Ovary (tissue), 9 donors: ENCODE results near the gene WDR43. TPM values are rescaled to one million over a fixed set of nuclear protein-coding genes. Genes with fewer than 3 reads are reported as not detected.

Source experiments
- DNase-seq, 5 donors: peaks; one replicate each; pipeline ENCODE4 v3.0.0-alpha.2; 2019 to 2020
- H3K27ac ChIP-seq, 2 donors: fragments of 200-600 bp; one replicate each; pipeline versions ENCODE4 v1.5.1 to v1.8.0; 2019 to 2022
- H3K27me3 ChIP-seq: fragments of 200-600 bp; one replicate; pipeline ENCODE4 v1.8.0; 2022
- H3K36me3 ChIP-seq: fragments of 200-600 bp; sonication (generic); one replicate; pipeline ENCODE4 v1.5.1; 2019
- H3K4me1 ChIP-seq: one replicate; pipeline ENCODE4 v1.8.1; 2013; ENCODE audit warnings: mild to moderate bottlenecking, moderate library complexity; ENCODE audit not compliant: insufficient read depth
- H3K4me3 ChIP-seq: fragments of 200-600 bp; sonication (generic); one replicate; pipeline ENCODE4 v1.5.1; 2017
- H3K9me3 ChIP-seq, 2 donors: fragments of 200-600 bp in 1 of 2; sonication (generic) in 1 of 2; one replicate each; pipeline versions ENCODE4 v1.5.1 to v1.8.1; 2013 to 2019; ENCODE audit warnings: mild to moderate bottlenecking in 1 of 2, moderate library complexity in 1 of 2
- EP300 ChIP-seq: sonication (generic); formaldehyde crosslinking; IDR thresholded peaks from one replicate; pipeline ENCODE4 v1.6.1; 2017; ENCODE audit warnings: antibody characterized with exemption
- POLR2A ChIP-seq: fragments of 450-650 bp; IDR thresholded peaks from one replicate; pipeline ENCODE4 v1.6.1; 2017; ENCODE audit warnings: antibody characterized with exemption, mild to moderate bottlenecking, moderate library complexity
- WGBS, 3 donors: extraction: QIAGEN DNeasy Blood & Tissue Kit in 1 of 3; methylation state at CpG; one replicate each; pipeline versions ENCODE4 v1.1.5 to v1.1.7; 2013 to 2017; 5-methylcytosine and 5-hydroxymethylcytosine counted together
- intact Hi-C, 4 donors: fragments of 100-400 bp; cut with DNase I; formaldehyde crosslinking; loops; one replicate each; pipeline versions ENCODE4 v1.11.0 to v1.15.1; 2022 to 2023
- polyA plus RNA-seq, 2 donors: library from polyadenylated mRNA; stranded (reverse); fragments of 200-250 nt in 1 of 2; fragments of 350-450 nt in 1 of 2; fragmentation: Illumina TruSeq in 1 of 2; extraction: RNeasy Lipid Tissue Mini Kit (QIAGEN cat#74804) in 1 of 2; gene quantifications; one replicate each; pipeline ENCODE4 v1.2.3, GENCODE V29; 2013 to 2014
- total RNA-seq, 7 donors: library from RNA; depleted of rRNA in 2 of 7; stranded (reverse); fragments of >200 nt in 2 of 7; fragmentation: NEBNext Ultra II Directional in 3 of 7; extraction: Animal tissue kit (Norgen Biotek cat#: 25700) in 3 of 7; gene quantifications; one replicate each; pipeline versions ENCODE4 v1.1.0 to v1.2.4, GENCODE V29; 2016 to 2023
- TF ChIP-seq, protein P1 (sequence below), 3 donors: fragments of 450-650 bp in 2 of 3; fragments of 200-600 bp in 1 of 3; IDR thresholded peaks; one replicate each; pipeline versions ENCODE4 v1.5.1 to v1.8.0; 2016 to 2022; ENCODE audit warnings: antibody characterized with exemption in 3 of 3, mild to moderate bottlenecking in 1 of 3
- donor health status: DM: no; HTN: no; CAD: no; lungs with moderate emphysema.
- donor health status: DM: no; HTN: no; CAD: no.
- donor health status: Bipolar disorder and iron deficiency.
- donor health status: DM: yes; HTN: yes; CAD: no.
- donor health status: DM: no; HTN: no; CAD: no.
- donor health status: DM: yes; HTN: yes; CAD: no.

Gene WDR43
- total and polyA plus RNA-seq, 9 donors = 14.0 to 63.5 (median 43.5) TPM

DNA sequence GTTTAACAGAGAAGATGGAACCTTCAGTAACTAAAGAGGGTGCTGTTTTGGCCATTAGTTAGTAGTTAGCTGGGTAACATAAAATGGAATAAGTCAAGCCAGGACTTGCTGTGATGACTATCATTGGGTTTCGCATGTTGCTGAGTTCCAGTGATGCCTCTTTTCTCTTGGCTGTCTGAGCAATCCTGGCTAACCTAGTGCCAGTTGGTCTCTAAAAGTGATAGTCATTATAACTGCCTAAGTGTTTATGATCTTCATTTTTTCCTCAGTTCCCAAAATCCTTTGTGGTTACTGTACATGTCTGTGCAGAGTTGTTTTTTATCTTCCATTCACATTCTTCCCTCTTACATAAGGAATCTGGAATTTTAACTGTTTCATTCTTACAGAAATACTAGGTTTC lies 33.4 kb downstream of the WDR43 start:
- H3K9me3 ChIP-seq = no peaks in the 10 kb centered on the region
- DNase-seq = no peak
- H3K36me3 ChIP-seq = no peaks in the 10 kb centered on the region
- no peak for TF ChIP-seq EP300
- TF ChIP-seq, protein P1, sequence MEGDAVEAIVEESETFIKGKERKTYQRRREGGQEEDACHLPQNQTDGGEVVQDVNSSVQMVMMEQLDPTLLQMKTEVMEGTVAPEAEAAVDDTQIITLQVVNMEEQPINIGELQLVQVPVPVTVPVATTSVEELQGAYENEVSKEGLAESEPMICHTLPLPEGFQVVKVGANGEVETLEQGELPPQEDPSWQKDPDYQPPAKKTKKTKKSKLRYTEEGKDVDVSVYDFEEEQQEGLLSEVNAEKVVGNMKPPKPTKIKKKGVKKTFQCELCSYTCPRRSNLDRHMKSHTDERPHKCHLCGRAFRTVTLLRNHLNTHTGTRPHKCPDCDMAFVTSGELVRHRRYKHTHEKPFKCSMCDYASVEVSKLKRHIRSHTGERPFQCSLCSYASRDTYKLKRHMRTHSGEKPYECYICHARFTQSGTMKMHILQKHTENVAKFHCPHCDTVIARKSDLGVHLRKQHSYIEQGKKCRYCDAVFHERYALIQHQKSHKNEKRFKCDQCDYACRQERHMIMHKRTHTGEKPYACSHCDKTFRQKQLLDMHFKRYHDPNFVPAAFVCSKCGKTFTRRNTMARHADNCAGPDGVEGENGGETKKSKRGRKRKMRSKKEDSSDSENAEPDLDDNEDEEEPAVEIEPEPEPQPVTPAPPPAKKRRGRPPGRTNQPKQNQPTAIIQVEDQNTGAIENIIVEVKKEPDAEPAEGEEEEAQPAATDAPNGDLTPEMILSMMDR (IDR thresholded peaks at IDR 0.05) = no peak
- TF ChIP-seq POLR2A = no peak
- no peak overlapping the region for H3K27ac ChIP-seq
- no peaks in the 10 kb centered on the region for H3K27me3 ChIP-seq
- no peaks in the 10 kb centered on the region for H3K4me1 ChIP-seq
- no peak overlapping the region for H3K4me3 ChIP-seq
- 93 to 100% (median 97%) methylated on average over 1 of the region's 1 CpG for WGBS, 3 donors
- intact Hi-C loops = no loop called here

DNA sequence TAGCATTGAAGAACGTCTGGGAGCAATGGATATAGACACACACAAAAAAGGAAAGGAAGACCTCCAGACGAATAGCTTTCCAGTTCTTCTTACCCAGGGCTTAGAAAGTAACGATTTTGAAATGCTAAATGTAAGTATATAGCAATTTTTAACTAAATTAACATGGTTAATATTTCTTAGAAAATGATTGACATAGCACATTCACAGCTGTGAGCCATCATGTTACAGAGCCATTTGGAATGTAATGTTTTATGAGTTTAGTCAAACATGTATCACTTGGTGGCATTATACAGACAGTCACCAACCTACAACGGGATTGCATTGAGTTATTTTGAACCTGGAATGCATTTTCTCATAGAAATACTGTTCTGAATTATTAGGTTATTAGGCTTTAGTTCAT lies 35.1 kb downstream of the WDR43 start:
- Histone ChIP-seq H3K4me3 (no peak overlapping the region), H3K27ac (no peak overlapping the region), H3K27me3 (no peaks in the 10 kb centered on the region), H3K36me3 (no peaks in the 10 kb centered on the region), H3K9me3 (no peaks in the 10 kb centered on the region), H3K4me1 (no peaks in the 10 kb centered on the region)
- 84 to 89% (median 86%) methylated on average over 4 of the region's 4 CpGs for WGBS, 3 donors
- no peak for DNase-seq
- TF ChIP-seq EP300 (no peak), POLR2A (no peak)
- TF ChIP-seq, protein P1 (IDR thresholded peaks at IDR 0.05) = no peak
- intact Hi-C loops = no loop called here

DNA sequence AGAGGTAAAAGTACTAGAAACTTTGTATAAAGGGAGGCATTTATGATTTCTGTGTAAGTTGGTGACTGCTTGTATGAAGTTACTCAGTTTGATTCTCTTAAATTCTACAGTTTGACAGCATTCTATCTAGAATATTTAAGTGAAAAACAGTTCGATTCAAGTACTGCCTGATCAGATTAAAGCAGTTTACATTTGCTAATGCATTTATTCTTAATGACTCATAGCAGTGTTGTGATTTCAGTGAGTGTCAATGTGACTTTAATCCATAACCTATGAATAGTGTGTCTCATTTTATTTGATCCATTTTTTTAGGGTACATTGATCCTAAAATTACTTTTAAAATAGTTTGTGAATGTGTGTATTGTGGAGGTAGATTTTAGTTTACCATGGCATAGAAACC lies 35.7 kb downstream of the WDR43 start:
- Histone ChIP-seq H3K36me3 (no peaks in the 10 kb centered on the region), H3K9me3 (no peaks in the 10 kb centered on the region), H3K4me1 (no peaks in the 10 kb centered on the region), H3K27ac (no peak overlapping the region), H3K4me3 (no peak overlapping the region), H3K27me3 (no peaks in the 10 kb centered on the region)
- DNase-seq = no peak
- no peak for TF ChIP-seq EP300
- intact Hi-C loops = no loop called here
- 63 to 82% (median 78%) methylated on average over 1 of the region's 1 CpG for WGBS, 3 donors

DNA sequence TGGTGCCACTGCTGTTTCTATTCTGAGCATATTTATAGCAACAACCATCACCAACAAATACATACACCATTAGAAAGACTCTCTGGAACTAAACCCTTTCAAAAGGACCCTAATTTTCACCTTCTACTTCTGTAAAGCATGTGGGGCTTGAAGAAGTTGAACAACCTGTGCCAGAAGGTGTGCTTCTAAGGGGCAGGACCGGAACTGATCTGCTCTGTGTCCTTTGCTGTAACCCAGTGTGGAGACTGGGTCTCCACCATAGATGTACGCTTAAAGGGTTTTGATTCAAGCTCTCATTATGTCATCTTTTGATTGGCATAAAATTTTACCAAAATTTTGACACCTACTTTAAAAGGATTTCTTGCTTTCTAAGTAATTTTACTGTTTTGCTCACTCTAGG lies 40.3 kb downstream of the WDR43 start:
- H3K36me3 ChIP-seq = no peaks in the 10 kb centered on the region
- H3K4me1 ChIP-seq = no peaks in the 10 kb centered on the region
- H3K4me3 ChIP-seq = no peak overlapping the region
- H3K27me3 ChIP-seq = no peaks in the 10 kb centered on the region
- H3K9me3 ChIP-seq = no peaks in the 10 kb centered on the region
- WGBS, 3 donors = 89 to 98% (median 97%) methylated on average over 2 of the region's 2 CpGs
- intact Hi-C loops = no loop called here
- no peak for DNase-seq
- TF ChIP-seq EP300 = no peak
- no peak for TF ChIP-seq POLR2A
- TF ChIP-seq, protein P1 (IDR thresholded peaks at IDR 0.05) = no peak
- H3K27ac ChIP-seq = no peak overlapping the region

DNA sequence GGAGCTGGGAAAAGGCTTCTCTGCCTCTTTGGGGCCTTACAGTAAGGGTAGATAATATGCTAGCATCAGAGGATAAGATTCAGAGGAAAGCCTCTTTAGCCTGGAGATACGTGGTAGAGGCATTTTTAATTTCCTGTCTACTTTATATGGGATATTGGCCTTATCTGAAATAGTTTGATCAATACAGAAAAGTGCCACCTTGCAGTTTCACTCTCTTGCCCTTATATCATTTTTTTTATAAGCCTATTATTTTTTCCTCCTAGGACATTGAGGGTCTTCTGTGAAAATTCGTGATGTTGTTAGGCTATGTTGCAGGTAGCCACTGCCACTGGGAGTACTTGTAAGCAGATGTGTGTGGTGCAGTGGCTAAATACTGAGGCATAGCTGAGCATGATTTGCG lies 46.5 kb downstream of the WDR43 start:
- no peaks in the 10 kb centered on the region for H3K9me3 ChIP-seq
- H3K27me3 ChIP-seq = no peaks in the 10 kb centered on the region
- intact Hi-C loops = no loop called here
- DNase-seq = no peak
- H3K27ac ChIP-seq = no peak overlapping the region
- WGBS, 3 donors = 89 to 95% (median 90%) methylated on average over 3 of the region's 3 CpGs
- no peaks in the 10 kb centered on the region for H3K4me1 ChIP-seq
- no peak overlapping the region for H3K4me3 ChIP-seq
- TF ChIP-seq, protein P1 (IDR thresholded peaks at IDR 0.05) = no peak
- TF ChIP-seq EP300 (no peak), POLR2A (no peak)
- no peaks in the 10 kb centered on the region for H3K36me3 ChIP-seq
